Nucleus accumbens (tissue), 56 donors: ENCODE measurements around the gene ZFP57.
A peak's percentile ranks its signal among the peaks of the same experiment; 100 is the strongest.

Experiments
- DNase-seq, 56 donors: peaks; one replicate each; lab custom pipeline; 2025; lab: John Stamatoyannopoulos, UW

The ZFP57 gene

GRCh38 chr6:29628419-29629281 is 52.3 kb downstream of the ZFP57 start:
- peak in 51 of 56 donors; percentile 14 to 87 (median 58) for DNase-seq

GRCh38 chr6:29627755-29628418 is 53.1 kb downstream of the ZFP57 start:
- DNase-seq: peak in 50 of 56 donors; percentile 17 to 90 (median 61)

GRCh38 chr6:29626948-29627754 is 53.8 kb downstream of the ZFP57 start:
- peak in 9 of 56 donors; percentile 9 to 54 (median 23) for DNase-seq

GRCh38 chr6:29625337-29625930 is 55.5 kb downstream of the ZFP57 start:
- DNase-seq: peak in 9 of 56 donors; percentile 11 to 49 (median 22)

- DNase-seq: no peak
These were observed 56.4 kb downstream of the ZFP57 start for GRCh38 chr6:29624520-29624961.
